HL-60/S4 treated with retinoic acid at 250 ng/mL for 4 days and 3 days (cell line): ENCODE results near the gene GJA3.

Experiments used
- in situ Hi-C: fragments of 300-500 bp; cut with MboI; formaldehyde crosslinking; loops from 2 replicates; pipeline ENCODE4 v1.7.0; 2022; ENCODE audit warnings: low sequenced_read_pairs

GJA3 gene

DNA sequence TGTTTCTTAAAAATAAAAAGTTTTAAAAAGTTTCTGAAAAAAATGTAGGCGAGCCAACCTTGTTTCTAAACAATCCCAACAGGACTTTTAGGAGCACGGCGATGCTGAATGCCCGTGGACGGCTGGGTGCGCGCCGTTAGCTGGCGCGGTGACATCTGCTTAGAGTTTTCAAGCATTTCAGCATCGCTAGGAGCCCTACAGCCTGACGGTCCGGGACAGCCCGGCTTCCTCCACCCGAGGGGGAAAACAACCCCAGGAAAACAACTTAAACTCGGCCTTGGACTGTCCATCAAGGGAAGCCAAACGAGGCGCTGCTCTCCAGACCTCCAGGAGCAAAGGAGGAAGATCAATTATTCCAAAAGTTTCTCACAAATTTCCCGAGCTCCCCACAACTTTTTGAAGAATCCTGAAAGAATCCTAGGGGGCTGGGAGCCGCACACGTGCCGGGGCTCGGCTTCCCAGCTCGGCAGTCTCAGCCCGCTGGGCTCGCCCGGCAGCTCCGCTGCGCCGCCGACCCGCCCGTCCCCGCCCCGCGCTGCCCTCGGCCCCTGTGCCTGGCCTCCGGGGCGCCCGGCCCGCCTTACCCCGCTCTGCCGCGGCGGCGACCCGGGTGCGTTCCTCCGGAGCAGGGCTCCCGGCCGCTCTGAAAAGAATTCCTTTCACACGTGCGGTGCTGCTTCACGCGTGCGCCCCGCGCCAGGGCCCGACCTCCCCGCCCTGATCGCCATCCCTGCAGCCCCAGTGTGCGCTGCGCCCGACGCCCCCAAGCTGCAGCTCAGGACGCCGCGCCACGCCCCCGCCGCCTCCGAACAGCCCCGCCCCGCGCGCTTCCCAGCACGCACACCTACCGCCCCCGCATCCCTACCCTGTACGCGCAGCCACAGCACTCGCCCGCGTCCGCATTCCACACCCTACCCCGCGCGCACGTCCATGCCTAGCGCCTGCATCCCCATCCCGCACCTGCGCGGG lies at the start of gene GJA3:
Gene GJA3, minus strand, starts transcription at position 747 of the 969 bp plus-strand sequence. CDS start 17,764 bp downstream, outside the sequence.
- in situ Hi-C loops, result loop anchor here (25.0 kb wide), 1 partner anchor 173 kb away; no protein-coding TSS in a partner anchor

DNA sequence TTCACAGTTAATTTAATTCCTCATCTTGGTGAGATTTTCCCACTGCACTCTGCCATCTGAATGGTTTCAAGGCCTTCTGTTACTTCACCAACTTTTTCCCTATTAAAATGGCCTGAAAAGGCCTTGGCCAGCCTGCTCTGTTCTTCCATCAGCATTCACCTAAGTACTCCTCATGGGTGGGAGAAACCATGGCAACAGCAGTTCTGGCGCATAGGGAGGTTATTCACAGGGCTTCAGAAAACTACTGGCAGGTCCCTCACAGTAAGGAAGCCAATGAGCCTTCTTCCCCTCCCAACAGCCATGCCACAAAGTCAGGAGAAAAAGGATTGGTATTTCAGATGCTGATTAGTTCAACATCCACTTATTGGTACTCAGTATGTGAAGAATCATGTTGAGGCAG lies 49.1 kb upstream of the GJA3 start:
- in situ Hi-C loops, result no loop called here

DNA sequence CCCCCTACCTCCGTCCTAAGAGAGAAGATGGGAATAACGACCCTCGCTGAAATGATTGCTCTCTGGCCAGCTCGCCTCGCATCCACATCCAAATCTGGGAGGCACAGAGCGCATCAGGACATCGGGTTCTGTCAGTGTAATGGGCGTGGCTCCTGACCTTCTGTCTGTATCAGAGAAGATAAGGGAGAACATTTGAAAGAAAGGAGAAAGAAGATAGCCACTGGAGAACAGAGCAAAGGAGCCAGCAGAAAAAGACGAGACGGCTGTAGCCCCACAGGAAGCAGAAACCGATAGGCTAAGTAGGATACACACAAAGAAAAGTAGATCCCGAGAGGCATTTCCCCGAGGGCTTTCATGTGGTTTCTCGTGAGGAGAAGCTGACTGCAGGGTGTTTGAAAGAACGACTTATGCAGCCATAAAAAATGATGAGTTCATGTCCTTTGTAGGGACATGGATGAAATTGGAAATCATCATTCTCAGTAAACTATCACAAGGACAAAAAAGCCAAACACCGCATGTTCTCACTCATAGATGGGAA lies 45.9 kb upstream of the GJA3 start:
- in situ Hi-C loops, result no loop called here

DNA sequence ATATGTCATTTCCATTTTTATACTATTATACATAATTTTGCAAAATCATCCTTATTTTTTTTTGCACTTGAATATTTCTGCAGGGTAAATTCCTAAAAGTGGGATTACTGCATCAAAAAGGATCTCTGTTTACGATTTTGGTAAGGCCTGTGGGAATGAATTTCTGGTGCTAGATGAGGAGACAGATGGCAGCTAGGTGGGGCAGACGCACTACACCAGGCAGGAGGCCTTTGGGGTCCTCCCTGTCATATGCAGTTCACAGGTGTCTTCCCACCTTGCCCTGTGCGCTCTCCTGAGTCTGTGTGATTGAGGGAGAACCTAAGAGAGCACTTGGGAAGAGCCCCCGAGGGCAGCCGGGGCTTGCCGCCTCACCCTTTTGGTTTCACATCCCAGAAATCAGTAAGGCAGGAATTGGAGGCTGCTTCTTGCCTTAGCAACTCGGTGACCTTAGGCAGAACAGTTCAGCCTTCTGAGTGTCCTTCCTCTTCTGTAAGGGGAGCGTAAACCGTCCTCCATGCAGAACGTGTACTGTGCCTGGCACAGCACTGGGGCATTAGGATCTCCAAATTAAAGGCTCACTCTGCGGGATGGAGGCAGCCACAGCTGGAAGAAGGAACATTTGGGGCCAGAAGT lies 45.3 kb upstream of the GJA3 start:
- in situ Hi-C loops, result no loop called here

DNA sequence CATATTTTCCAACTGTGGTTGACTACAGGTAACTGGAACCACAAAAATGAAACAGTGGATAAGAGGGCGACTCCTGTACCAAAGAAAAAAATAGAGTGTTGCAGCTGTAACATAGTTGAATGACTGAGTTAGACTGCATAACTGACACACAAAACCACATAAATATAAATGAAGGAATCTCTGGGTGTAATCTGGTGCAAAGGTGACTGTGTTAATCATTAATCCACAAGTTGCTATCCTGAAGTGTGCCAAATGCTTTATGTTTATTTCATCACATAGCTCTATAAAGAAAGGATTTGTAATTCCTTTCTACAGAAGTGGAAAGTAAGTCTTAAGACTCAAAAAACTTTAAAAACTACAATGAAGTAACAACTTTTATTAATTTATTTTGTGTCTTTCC lies 37.9 kb upstream of the GJA3 start:
- in situ Hi-C loops, result loop anchor here (25.0 kb wide), 2 partner anchors 714 to 1289 kb away; partner anchors contain the start of gene XPO4

DNA sequence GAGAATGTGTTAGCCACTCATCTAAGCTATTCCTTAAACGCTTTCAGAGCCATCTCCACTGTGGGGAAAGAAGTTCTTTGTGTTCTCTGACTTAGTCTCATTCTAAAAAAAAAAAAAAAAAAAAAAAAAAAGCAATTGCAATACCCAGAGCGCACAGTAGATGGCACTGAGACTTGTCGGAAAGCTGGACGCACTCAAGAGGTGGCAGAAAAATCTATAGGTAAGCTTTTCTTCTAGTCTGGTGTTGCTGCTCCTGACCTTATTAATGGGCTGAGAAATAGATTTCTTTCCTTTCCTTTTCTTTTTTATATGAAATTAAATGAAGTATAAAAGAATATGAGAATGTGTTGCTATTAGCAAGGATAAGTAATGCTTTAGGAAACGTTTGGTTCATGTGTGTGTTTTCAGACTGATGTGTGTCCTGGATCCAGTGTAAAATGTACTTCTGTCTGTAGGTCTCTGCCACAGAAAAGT lies 36.5 kb upstream of the GJA3 start:
- in situ Hi-C loops, result loop anchor here (25.0 kb wide), 2 partner anchors 715 to 1290 kb away; partner anchors contain the start of gene XPO4

DNA sequence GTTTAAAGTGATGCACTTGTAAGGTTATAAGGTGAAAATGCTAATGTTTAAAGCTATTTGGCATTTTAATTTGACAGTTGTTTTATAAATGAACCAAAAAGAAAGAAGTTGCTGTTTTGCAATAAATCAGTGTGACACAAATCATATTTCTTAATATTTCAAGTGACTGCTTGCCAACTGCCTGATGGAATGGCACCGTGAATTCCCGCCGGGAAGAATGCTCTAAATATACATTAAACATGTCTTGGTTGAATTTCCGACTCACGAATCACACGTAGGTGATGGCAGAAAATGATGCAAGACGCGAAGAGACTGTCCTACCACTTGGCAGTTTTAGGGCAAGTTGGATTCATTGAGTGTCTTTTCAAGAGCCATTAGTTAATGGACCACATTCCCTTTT lies 34.9 kb upstream of the GJA3 start:
- in situ Hi-C loops, result loop anchor here (25.0 kb wide), 2 partner anchors 716 to 1292 kb away; partner anchors contain the start of gene XPO4

DNA sequence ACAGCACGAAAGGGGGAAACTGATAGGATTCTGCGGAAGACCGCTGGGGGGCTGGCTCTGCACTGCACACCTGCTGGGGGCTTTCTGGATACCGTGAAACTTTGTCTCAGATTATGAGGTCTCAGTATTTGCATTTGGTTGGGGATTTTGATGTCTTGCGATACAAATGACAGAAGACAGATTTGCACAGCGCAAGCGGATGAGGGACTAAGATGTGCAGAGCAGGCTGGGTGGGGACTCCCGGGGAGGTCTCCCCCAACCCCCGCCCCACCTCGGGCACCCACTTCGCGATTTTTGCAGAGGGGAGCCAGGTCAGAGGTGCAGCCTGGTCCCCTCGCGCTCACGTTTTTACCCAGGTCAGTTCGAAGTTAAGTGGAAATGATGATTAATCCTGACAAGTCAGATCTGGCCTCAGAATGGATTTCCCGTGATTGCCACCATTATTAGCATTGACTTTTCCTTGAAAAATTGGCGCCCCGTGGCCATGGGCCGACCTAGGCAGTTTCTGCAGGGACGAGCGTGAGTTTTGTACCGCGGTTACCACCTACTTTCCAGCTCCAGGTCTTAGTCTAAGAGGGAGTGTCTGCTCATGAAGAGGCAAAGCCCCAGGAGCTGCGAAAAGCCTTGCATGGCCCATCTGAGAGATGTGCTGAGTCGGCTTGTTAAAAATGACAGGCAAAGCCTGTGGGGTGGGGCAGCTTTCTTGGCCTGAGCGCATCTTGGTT lies 33.2 kb upstream of the GJA3 start:
- in situ Hi-C loops, result loop anchor here (25.0 kb wide), 2 partner anchors 718 to 1293 kb away; partner anchors contain the start of gene XPO4

DNA sequence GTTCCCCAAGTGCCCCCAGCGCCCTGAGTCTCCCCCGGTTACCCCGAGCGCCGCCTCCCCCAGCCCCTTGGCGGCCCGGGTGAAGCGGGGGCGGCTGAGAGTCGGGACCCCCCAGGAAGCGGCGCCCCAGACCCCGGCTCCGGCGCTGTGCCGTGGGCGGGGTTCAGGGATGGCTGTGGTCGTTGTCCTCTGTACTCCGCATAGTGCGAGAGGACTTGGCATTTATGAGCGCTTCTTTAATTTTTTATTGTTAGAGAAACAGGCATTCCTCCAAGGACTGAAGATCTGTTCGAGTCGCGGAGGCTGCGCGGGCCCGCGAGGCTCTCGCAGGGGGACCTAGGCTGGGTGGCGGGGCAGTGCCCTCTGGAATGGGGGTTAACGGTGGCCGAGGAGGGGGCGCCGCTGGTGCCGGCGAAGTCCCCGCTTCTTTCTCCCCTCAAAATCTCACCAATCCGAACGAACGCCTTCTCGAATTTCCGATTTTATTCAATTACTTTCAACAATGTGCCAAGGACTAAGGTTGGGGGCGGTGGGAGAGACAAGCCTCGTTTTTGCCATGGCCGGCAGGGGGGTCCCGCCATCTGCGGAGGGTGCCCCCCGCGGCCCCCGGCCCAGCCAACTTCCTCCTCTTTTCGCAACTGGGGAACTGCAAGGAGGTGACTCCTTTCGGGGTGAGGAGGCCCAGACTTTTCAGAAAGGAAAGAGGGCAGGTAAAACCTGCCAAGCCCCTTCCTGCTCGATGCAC lies 32.5 kb upstream of the GJA3 start:
- in situ Hi-C loops, result loop anchor here (25.0 kb wide), 2 partner anchors 719 to 1294 kb away; partner anchors contain the start of gene XPO4

DNA sequence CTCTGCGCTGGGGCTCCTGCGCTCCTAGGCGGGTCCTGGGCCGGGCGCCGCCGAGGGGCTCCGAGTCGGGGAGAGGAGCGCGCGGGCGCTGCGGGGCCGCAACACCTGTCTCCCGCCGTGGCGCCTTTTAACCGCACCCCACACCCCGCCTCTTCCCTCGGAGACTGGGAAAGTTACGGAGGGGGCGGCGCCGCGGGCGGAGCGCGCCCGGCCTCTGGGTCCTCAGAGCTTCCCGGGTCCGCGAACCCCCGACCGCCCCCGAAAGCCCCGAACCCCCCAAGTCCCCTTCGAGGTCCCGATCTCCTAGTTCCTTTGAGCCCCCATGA lies 31.9 kb upstream of the GJA3 start, which contains the start of gene GJB2:
Gene GJB2, minus strand, starts transcription at position 103 of the 326 bp plus-strand sequence. CDS start 3,357 bp downstream, outside the sequence.
- in situ Hi-C loops, result loop anchor here (25.0 kb wide), 2 partner anchors 720 to 1295 kb away; partner anchors contain the start of gene XPO4

DNA sequence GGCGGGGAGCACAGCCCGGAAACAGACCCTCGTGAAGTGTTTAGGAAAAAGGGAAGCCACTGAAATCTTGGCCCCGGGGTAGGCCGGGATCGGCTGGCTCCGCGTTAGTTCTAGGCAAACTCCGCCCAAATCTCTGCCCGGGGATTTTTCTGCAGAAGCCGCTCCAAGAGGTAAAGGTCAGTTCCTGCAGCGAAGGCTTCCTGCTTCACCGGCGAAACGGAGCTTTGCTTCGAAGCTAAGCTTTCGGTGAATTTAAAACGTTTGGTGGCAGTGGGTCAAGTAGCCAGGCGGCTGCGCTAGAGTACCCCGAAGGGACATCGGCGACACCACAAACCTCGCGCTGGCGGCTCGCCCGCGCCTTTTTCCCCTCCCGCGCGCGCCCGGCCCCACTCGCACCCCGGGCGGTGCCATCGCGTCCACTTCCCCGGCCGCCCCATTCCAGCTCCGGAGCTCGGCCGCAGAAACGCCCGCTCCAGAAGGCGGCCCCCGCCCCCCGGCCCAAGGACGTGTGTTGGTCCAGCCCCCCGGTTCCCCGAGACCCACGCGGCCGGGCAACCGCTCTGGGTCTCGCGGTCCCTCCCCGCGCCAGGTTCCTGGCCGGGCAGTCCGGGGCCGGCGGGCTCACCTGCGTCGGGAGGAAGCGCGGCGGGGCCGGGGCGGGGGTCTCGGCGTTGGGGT lies 31.4 kb upstream of the GJA3 start:
- in situ Hi-C loops, result loop anchor here (25.0 kb wide), 2 partner anchors 720 to 1295 kb away; partner anchors contain the start of gene XPO4

DNA sequence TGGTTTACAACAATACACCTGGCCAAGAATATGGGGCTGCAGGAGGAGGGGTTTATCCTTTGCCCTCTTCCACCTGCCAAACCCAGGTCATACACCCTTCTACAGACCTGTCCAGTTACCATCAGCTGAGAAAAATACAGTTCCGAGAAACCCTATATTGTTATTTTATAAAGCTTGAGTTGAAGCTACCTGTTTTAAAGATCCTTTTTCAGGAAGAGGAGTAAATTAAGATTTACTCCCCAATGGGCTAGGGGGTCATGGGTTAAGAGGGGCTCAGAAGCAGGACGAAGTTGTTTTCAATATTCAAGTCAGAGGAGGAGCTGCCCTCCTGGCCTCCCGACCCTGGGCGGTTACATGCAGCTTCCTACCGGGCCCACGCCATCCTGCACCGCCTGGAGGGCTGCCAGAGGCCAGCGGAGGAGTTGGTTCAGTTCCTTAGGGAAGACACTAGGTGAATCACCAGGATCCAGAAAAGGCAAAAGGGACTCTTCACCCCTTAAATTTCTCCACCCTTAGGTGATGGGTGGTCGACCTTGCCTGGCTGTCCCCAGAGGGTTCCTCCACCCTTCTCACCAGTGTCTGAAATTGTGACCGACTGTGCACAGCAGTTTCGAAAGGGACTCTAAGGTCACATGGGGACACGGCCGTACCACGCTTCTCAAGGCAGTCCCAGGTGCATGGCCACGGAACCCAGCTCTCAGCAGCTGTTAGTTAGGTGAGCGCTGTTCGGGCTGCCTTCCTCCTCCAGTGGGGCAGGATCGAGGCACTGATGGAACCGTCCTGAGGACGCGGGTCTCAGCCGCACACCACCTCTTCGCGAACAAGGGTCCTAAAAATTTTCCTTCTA lies 30.7 kb upstream of the GJA3 start:
- in situ Hi-C loops, result loop anchor here (25.0 kb wide), 2 partner anchors 721 to 1296 kb away; partner anchors contain the start of gene XPO4

DNA sequence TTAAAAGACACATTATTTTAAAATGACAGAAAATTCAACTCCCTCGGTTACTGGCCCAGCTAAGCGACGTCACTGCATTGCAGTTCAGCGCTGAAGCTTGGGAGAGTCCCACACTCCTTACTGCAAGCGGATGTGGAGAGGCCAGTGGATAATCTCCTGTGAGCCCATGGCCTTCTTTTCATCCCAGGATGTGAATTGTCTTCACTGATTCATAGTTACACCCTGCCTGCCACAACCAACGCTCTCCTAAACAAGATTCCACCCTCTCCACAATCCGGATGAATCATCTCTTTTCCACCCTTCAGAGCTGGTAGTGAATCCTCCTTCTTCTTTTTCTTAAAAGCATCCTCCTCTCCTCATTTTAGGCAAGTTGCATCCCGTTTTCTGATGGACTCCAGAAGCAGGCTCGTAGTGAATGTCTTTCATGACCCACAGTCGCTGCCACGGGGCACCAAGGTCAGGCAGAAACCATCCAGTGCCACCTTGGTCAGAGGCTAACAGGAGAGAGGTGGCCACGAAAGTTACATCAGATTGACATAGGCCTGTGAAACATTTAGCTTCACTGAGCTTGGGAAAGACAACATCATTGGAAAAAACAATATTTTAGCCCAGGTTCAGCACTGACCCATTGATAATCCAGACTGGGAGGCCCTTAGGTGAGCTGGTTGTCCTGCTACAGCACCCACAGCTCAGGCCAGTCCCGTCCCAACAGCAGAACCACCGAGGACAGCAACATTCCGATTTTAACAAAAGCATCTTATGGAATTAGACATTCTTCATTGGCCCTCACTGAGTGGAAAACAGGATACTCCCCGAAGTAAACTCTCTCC lies 29.8 kb upstream of the GJA3 start:
- in situ Hi-C loops, result loop anchor here (25.0 kb wide), 2 partner anchors 722 to 1297 kb away; partner anchors contain the start of gene XPO4

DNA sequence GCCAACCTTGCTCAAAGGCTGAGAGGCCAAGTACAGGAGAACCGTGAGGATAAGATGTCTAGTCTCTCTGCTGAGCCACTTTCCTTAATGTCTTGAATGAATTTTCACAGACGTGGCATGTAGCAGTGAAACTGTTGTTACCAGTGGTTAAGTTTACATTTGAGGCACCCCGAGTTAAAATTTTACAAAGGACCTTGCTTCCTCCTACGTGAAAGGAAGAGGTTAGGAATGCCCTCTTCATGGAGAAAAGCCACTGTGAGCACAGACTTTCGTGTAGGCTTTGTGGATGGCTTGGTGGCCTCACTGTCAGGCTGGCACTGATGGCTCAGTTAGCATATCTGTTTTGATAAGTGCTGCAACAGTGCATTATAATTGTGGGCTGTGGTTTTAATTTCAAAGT lies 29.2 kb upstream of the GJA3 start:
- in situ Hi-C loops, result loop anchor here (25.0 kb wide), 2 partner anchors 722 to 1297 kb away; partner anchors contain the start of gene XPO4

DNA sequence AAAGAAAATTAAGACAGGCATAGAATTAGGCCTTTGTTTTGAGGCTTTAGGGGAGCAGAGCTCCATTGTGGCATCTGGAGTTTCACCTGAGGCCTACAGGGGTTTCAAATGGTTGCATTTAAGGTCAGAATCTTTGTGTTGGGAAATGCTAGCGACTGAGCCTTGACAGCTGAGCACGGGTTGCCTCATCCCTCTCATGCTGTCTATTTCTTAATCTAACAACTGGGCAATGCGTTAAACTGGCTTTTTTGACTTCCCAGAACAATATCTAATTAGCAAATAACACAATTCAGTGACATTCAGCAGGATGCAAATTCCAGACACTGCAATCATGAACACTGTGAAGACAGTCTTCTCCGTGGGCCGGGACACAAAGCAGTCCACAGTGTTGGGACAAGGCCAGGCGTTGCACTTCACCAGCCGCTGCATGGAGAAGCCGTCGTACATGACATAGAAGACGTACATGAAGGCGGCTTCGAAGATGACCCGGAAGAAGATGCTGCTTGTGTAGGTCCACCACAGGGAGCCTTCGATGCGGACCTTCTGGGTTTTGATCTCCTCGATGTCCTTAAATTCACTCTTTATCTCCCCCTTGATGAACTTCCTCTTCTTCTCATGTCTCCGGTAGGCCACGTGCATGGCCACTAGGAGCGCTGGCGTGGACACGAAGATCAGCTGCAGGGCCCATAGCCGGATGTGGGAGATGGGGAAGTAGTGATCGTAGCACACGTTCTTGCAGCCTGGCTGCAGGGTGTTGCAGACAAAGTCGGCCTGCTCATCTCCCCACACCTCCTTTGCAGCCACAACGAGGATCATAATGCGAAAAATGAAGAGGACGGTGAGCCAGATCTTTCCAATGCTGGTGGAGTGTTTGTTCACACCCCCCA lies 28.1 kb upstream of the GJA3 start:
- in situ Hi-C loops, result loop anchor here (25.0 kb wide), 2 partner anchors 723 to 1298 kb away; partner anchors contain the start of gene XPO4

DNA sequence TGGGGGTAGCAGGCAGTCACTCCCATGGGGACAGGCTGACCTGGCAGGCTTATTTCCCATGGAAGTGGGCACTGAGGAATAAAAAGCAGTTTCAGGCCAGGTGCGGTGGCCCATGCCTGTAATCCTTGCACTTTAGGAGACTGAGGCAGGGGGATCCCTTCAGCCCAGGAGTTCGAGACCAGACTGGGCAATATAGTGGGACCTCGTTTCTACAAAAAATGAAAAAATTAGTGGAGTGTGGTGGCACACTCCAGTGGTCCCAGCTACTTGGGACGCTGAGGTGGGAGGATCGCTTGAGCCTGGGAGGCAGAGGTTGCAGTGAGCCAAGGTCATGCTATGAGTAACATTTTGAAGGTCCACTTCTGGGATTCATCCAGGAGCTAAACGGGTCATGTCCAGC lies 25.9 kb upstream of the GJA3 start:
- in situ Hi-C loops, result loop anchor here (25.0 kb wide), 2 partner anchors 726 to 1301 kb away; partner anchors contain the start of gene XPO4
